HepG2 (cell line): Measurements from ENCODE around the gene ZNF277.

Experiments
- CAMTA2 ChIP-seq: sonication (generic); formaldehyde crosslinking; IDR thresholded peaks from 2 replicates; pipeline ENCODE4 v1.4.0; 2020; ENCODE audit warnings: mild to moderate bottlenecking, missing genetic modification reagents, borderline replicate concordance
- CBFB ChIP-seq: sonication (generic); formaldehyde crosslinking; IDR thresholded peaks from 2 replicates; pipeline ENCODE4 v1.4.0; 2020; ENCODE audit warnings: missing genetic modification reagents
- JUN ChIP-seq: sonication (generic); formaldehyde crosslinking; IDR thresholded peaks from 2 replicates; pipeline ENCODE4 v1.4.0; 2020; ENCODE audit warnings: mild to moderate bottlenecking, missing genetic modification reagents
- POLR2A ChIP-seq, 2 experiments: IDR thresholded peaks; 2 replicates each; pipeline ENCODE4 v1.6.1; 2011; ENCODE audit warnings: low read depth in 2 of 2, low read length in 2 of 2, mild to moderate bottlenecking in 1 of 2, moderate library complexity in 1 of 2; ENCODE audit not compliant: insufficient read depth in 1 of 2
- POLR2AphosphoS2 ChIP-seq: IDR thresholded peaks from 2 replicates; pipeline ENCODE4 v1.6.1; 2011; ENCODE audit warnings: low read depth, low read length, improper control_type of control experiment
- POLR2AphosphoS5 ChIP-seq: IDR thresholded peaks from 2 replicates; pipeline ENCODE4 v1.6.1; 2012; ENCODE audit warnings: low read depth, low read length
- RELA ChIP-seq: sonication (generic); formaldehyde crosslinking; IDR thresholded peaks from 2 replicates; pipeline ENCODE4 v1.4.0; 2020; ENCODE audit warnings: missing genetic modification reagents
- TCF7 ChIP-seq: sonication (generic); IDR thresholded peaks from 2 replicates; pipeline ENCODE4 v1.6.1; 2016; ENCODE audit warnings: antibody characterized with exemption, low read depth
- ZNF230 ChIP-seq: sonication (generic); formaldehyde crosslinking; IDR thresholded peaks from 2 replicates; pipeline ENCODE4 v1.4.0; 2020; ENCODE audit warnings: mild to moderate bottlenecking, missing genetic modification reagents
- ZNF274 ChIP-seq: sonication (generic); formaldehyde crosslinking; IDR thresholded peaks from 2 replicates; pipeline ENCODE4 v1.5.1; 2020; ENCODE audit warnings: mild to moderate bottlenecking, missing genetic modification reagents
- TF ChIP-seq, protein P1 (sequence below): sonication (generic); formaldehyde crosslinking; IDR thresholded peaks from 2 replicates; pipeline ENCODE4 v1.5.0; 2020; ENCODE audit warnings: mild to moderate bottlenecking, missing genetic modification reagents, moderate library complexity
- TF ChIP-seq, protein P2 (sequence below): sonication (generic); formaldehyde crosslinking; IDR thresholded peaks from 2 replicates; pipeline ENCODE4 v1.4.0; 2020; ENCODE audit warnings: missing genetic modification reagents, borderline replicate concordance
- TF ChIP-seq, protein P3 (sequence below): sonication (generic); formaldehyde crosslinking; IDR thresholded peaks from 2 replicates; pipeline ENCODE4 v1.4.0; 2020; ENCODE audit warnings: missing genetic modification reagents
- TF ChIP-seq, protein P4 (sequence below): sonication (generic); formaldehyde crosslinking; IDR thresholded peaks from 2 replicates; pipeline ENCODE4 v1.5.0; 2020; ENCODE audit warnings: missing genetic modification reagents, mild to moderate bottlenecking, borderline replicate concordance

DNA sequence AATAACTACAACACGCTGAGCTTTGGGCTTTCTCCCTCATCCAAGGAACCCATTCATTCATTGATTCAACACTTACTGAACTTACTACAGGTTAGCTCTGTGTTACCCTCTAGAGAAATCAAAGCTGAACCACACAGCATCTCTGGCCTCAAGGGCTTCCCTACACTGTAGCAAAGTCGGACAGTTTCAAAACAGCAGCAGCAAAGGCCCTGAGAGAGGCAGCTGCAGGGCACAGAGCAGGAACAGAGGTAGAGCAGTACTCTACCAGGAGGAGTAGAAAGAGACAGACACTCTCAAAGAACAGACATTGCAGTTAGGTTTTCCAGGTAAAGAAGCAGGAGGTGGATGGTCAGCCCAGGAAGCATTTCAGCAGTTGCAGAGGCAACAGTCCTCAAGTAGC, 16.4 kb upstream of the ZNF277 start:
- TF ChIP-seq CBFB: no peak
- TF ChIP-seq, protein P1, sequence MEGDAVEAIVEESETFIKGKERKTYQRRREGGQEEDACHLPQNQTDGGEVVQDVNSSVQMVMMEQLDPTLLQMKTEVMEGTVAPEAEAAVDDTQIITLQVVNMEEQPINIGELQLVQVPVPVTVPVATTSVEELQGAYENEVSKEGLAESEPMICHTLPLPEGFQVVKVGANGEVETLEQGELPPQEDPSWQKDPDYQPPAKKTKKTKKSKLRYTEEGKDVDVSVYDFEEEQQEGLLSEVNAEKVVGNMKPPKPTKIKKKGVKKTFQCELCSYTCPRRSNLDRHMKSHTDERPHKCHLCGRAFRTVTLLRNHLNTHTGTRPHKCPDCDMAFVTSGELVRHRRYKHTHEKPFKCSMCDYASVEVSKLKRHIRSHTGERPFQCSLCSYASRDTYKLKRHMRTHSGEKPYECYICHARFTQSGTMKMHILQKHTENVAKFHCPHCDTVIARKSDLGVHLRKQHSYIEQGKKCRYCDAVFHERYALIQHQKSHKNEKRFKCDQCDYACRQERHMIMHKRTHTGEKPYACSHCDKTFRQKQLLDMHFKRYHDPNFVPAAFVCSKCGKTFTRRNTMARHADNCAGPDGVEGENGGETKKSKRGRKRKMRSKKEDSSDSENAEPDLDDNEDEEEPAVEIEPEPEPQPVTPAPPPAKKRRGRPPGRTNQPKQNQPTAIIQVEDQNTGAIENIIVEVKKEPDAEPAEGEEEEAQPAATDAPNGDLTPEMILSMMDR (CRISPR knock-in tag): no peak
- no peak for TF ChIP-seq ZNF230 (CRISPR knock-in tag)
- TF ChIP-seq POLR2AphosphoS5: no peak
- no peak for TF ChIP-seq JUN (CRISPR knock-in tag)
- TF ChIP-seq POLR2AphosphoS2: no peak
- TF ChIP-seq RELA (CRISPR knock-in tag): no peak
- TF ChIP-seq TCF7: no peak
- TF ChIP-seq CAMTA2 (CRISPR knock-in tag): no peak
- TF ChIP-seq, protein P2, sequence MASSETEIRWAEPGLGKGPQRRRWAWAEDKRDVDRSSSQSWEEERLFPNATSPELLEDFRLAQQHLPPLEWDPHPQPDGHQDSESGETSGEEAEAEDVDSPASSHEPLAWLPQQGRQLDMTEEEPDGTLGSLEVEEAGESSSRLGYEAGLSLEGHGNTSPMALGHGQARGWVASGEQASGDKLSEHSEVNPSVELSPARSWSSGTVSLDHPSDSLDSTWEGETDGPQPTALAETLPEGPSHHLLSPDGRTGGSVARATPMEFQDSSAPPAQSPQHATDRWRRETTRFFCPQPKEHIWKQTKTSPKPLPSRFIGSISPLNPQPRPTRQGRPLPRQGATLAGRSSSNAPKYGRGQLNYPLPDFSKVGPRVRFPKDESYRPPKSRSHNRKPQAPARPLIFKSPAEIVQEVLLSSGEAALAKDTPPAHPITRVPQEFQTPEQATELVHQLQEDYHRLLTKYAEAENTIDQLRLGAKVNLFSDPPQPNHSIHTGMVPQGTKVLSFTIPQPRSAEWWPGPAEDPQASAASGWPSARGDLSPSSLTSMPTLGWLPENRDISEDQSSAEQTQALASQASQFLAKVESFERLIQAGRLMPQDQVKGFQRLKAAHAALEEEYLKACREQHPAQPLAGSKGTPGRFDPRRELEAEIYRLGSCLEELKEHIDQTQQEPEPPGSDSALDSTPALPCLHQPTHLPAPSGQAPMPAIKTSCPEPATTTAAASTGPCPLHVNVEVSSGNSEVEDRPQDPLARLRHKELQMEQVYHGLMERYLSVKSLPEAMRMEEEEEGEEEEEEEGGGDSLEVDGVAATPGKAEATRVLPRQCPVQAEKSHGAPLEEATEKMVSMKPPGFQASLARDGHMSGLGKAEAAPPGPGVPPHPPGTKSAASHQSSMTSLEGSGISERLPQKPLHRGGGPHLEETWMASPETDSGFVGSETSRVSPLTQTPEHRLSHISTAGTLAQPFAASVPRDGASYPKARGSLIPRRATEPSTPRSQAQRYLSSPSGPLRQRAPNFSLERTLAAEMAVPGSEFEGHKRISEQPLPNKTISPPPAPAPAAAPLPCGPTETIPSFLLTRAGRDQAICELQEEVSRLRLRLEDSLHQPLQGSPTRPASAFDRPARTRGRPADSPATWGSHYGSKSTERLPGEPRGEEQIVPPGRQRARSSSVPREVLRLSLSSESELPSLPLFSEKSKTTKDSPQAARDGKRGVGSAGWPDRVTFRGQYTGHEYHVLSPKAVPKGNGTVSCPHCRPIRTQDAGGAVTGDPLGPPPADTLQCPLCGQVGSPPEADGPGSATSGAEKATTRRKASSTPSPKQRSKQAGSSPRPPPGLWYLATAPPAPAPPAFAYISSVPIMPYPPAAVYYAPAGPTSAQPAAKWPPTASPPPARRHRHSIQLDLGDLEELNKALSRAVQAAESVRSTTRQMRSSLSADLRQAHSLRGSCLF (CRISPR knock-in tag): no peak
- TF ChIP-seq ZNF274: no peak
- TF ChIP-seq, protein P3, sequence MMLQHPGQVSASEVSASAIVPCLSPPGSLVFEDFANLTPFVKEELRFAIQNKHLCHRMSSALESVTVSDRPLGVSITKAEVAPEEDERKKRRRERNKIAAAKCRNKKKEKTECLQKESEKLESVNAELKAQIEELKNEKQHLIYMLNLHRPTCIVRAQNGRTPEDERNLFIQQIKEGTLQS (CRISPR knock-in tag): no peak
- TF ChIP-seq, protein P4, sequence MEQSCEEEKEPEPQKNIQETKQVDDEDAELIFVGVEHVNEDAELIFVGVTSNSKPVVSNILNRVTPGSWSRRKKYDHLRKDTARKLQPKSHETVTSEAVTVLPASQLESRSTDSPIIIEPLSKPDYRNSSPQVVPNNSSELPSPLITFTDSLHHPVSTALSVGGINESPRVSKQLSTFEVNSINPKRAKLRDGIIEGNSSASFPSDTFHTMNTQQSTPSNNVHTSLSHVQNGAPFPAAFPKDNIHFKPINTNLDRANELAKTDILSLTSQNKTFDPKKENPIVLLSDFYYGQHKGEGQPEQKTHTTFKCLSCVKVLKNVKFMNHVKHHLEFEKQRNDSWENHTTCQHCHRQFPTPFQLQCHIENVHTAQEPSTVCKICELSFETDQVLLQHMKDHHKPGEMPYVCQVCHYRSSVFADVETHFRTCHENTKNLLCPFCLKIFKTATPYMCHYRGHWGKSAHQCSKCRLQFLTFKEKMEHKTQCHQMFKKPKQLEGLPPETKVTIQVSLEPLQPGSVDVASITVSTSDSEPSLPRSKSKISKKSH (CRISPR knock-in tag): no peak
- no peak for TF ChIP-seq POLR2A (IDR thresholded peaks at IDR 0.05; ENCODE audit: insufficient read depth in 1 of 2, low read depth in 2 of 2, low read length in 2 of 2)
